ENCODE measurements around the gene FGF1.

FGF1 gene

GRCh38 chr5:142544946-142545649 lies 140.8 kb downstream of the FGF1 start:
- TF ChIP-seq, protein P1, sequence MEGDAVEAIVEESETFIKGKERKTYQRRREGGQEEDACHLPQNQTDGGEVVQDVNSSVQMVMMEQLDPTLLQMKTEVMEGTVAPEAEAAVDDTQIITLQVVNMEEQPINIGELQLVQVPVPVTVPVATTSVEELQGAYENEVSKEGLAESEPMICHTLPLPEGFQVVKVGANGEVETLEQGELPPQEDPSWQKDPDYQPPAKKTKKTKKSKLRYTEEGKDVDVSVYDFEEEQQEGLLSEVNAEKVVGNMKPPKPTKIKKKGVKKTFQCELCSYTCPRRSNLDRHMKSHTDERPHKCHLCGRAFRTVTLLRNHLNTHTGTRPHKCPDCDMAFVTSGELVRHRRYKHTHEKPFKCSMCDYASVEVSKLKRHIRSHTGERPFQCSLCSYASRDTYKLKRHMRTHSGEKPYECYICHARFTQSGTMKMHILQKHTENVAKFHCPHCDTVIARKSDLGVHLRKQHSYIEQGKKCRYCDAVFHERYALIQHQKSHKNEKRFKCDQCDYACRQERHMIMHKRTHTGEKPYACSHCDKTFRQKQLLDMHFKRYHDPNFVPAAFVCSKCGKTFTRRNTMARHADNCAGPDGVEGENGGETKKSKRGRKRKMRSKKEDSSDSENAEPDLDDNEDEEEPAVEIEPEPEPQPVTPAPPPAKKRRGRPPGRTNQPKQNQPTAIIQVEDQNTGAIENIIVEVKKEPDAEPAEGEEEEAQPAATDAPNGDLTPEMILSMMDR (IDR thresholded peaks at IDR 0.05; ENCODE audit: low read depth, low read length) = no peak
- TF ChIP-seq POLR2A (IDR thresholded peaks at IDR 0.05; ENCODE audit: extremely low read depth, insufficient read length) = no peak
- no peak for TF ChIP-seq MYC (IDR thresholded peaks at IDR 0.05; ENCODE audit: low read depth, low read length)
- TF ChIP-seq MAX (IDR thresholded peaks at IDR 0.05; ENCODE audit: low read depth, low read length) = no peak
- no peak overlapping the region for H3K4me3 ChIP-seq (ENCODE audit: low read depth, low read length)
- DNase-seq (ENCODE audit: low read depth) = no peak

- no peak overlapping the region for H3K4me3 ChIP-seq (ENCODE audit: low read depth, low read length)
- TF ChIP-seq POLR2A (IDR thresholded peaks at IDR 0.05; ENCODE audit: extremely low read depth, insufficient read length) = no peak
- no peak for TF ChIP-seq MYC (IDR thresholded peaks at IDR 0.05; ENCODE audit: low read depth, low read length)
- TF ChIP-seq MAX (IDR thresholded peaks at IDR 0.05; ENCODE audit: low read depth, low read length) = no peak
- TF ChIP-seq, protein P1 (IDR thresholded peaks at IDR 0.05; ENCODE audit: low read depth, low read length) = no peak
- no peak for DNase-seq (ENCODE audit: low read depth)
Measured at GRCh38 chr5:142544071-142544753, 141.7 kb downstream of the FGF1 start.

GRCh38 chr5:142542906-142543305 lies 143.0 kb downstream of the FGF1 start:
- no peak overlapping the region for H3K4me3 ChIP-seq (ENCODE audit: low read depth, low read length)
- TF ChIP-seq, protein P1 (IDR thresholded peaks at IDR 0.05; ENCODE audit: low read depth, low read length) = no peak
- TF ChIP-seq POLR2A (IDR thresholded peaks at IDR 0.05; ENCODE audit: extremely low read depth, insufficient read length) (no peak), MAX (IDR thresholded peaks at IDR 0.05; ENCODE audit: low read depth, low read length) (no peak), MYC (IDR thresholded peaks at IDR 0.05; ENCODE audit: low read depth, low read length) (no peak)
- DNase-seq (ENCODE audit: low read depth) = no peak
